ENCODE data around the gene RAB18.

DNA sequence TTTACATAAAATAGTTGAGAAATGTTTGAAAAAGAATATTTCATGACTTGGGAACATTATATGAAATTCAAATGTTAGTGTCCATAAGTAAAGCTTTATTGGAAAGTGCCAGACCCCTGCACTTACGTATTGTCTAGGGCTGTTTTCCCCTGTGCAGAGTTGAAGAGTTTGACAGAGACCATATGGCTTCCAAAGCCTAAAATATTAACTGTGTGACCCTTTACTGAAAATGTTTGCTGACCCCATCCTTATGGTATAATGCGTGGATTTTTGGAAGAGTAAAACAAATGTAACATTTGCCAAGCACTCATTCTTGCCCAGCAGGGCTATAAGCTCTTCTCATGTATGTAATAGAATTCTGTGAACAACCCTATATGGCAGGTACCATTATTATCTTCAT lies 40.1 kb upstream of the RAB18 start:
- TF ChIP-seq, protein P1, sequence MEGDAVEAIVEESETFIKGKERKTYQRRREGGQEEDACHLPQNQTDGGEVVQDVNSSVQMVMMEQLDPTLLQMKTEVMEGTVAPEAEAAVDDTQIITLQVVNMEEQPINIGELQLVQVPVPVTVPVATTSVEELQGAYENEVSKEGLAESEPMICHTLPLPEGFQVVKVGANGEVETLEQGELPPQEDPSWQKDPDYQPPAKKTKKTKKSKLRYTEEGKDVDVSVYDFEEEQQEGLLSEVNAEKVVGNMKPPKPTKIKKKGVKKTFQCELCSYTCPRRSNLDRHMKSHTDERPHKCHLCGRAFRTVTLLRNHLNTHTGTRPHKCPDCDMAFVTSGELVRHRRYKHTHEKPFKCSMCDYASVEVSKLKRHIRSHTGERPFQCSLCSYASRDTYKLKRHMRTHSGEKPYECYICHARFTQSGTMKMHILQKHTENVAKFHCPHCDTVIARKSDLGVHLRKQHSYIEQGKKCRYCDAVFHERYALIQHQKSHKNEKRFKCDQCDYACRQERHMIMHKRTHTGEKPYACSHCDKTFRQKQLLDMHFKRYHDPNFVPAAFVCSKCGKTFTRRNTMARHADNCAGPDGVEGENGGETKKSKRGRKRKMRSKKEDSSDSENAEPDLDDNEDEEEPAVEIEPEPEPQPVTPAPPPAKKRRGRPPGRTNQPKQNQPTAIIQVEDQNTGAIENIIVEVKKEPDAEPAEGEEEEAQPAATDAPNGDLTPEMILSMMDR (IDR thresholded peaks at IDR 0.05; ENCODE audit: low read depth, low read length), result no peak
- TF ChIP-seq EZH2phosphoT487 (IDR thresholded peaks at IDR 0.05; ENCODE audit: low read depth), result no peak

Data from OCI-LY3 (cell line).